Activated CD8-positive, alpha-beta memory T cell treated with anti-CD3 and anti-CD28 coated beads, Interleukin-2, amount 50 U/mL, for 48 hours (primary cell): Measurements from ENCODE around the gene FOCAD.

Experiments used
- DNase-seq: peaks from one replicate; pipeline ENCODE4 v3.0.0-alpha.2; 2020

The FOCAD gene

DNA sequence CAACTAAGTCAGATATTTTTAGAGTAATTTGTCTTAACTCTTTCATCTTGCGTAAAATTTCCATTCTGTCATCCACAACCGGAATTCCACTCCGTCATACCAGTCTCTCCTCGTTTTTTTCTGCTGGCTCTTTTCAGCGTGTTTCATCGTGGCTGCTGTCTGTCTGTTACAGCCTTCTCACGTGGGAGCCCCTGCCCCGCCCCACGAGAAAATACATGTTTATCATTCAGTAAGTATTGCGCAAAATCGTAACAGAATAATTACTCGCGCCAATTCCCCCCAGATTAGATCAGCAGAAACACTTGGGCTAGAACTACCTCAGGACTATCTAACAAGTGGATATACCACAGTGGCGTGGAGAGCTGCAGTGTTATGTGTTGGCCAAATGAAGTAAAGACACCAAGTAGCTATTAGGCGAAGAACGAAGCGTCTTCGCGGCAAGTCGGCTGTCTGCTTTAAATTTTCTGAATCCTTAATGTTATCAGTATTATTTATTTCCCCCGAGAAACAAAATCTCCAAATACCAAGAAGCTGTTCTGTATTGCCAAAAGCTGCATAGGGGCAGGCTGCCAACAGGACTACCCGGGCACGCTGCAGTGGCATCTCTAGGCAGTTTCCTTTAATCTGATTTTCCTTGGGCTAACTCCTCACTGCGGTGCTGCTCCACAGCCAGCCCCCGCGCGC is 566 bp upstream of the FOCAD start:
- peak; percentile 57 for DNase-seq

GRCh38 chr9:20684875-20685696 is 1.0 kb downstream of the FOCAD start:
- no peak for DNase-seq

GRCh38 chr9:20685769-20686168 is 1.7 kb downstream of the FOCAD start:
- no peak for DNase-seq

DNA sequence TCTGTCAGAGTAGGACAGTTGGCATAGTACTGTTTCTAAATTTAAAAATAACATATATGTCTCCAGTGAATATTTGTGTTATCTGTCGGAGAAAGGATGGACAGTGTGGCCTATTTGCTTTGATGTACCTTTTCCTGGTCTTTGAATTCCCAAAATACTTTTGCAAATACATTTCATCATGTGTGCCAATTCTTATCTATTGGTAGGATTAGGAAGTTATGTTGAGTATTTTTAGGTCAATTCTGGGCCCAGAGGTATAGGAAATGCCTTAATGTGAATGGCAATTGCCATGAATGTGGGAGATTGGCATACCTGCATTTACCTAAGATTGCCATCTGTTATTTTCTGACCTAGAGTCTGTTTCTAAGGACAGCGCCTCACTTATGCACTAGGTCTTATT is 5.8 kb downstream of the FOCAD start:
- DNase-seq = no peak

GRCh38 chr9:20692554-20692953 is 8.5 kb downstream of the FOCAD start:
- DNase-seq = no peak

GRCh38 chr9:20693068-20693467 is 9.0 kb downstream of the FOCAD start:
- no peak for DNase-seq

- DNase-seq = no peak
These were observed 10.2 kb downstream of the FOCAD start for GRCh38 chr9:20694248-20694647.

- no peak for DNase-seq
These were observed 13.1 kb downstream of the FOCAD start for GRCh38 chr9:20697021-20697719.

DNA sequence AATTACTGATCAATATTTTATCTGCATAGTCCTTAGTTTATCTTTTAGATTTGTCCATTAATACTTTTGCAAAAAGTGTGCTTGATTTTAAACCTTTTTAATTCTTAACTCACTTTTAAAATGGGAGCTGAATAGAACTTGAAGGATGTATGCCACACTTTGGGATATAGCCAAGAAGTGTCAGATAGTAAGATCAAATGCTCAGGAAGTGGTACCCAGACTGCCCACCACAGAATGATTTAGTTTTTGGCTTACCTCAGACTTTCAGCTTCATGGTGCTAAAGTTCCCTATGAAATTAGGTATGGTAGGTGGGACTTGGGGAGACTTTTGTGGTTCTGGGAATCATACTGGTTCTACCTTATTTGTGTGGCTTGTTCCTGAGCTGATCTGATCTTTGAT is 14.7 kb downstream of the FOCAD start:
- no peak for DNase-seq

DNA sequence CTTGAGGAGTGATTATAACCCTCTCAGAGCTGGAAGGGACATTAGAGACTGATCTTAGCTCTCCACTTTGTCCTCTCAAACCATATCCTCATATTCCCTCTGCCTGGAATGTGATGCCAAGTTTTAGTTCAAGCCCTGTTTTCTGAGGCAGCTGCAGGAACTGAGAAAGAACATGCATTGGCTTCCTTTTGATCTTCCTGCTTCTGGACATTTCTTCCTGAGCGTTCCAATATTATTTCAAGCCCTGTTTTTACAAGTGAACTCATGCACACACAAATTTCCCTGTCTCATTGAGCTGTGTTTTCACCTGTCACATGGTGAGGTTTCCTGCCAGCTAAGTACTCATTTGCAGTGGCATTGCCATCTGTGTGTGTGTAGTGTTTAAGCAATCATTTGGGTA is 17.0 kb downstream of the FOCAD start:
- no peak for DNase-seq

DNA sequence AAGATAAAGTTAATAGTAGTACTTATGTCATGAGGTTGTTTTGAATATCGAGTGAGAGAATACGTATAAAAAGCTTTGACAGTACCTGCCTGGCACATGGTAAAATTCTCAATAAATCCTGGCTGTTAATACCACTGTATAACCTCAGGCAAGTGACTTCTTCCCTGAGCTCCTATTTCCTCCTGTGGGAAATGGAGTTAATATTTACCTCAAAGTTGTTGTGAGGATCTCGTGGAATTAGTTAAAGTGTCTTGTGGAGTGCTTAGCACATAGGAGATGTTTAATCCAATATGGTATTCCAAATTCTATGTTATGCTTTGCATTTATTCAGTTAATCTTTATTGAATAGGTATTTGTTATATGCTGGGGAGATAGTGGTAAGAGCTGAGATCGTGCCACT is 18.5 kb downstream of the FOCAD start:
- no peak for DNase-seq

DNA sequence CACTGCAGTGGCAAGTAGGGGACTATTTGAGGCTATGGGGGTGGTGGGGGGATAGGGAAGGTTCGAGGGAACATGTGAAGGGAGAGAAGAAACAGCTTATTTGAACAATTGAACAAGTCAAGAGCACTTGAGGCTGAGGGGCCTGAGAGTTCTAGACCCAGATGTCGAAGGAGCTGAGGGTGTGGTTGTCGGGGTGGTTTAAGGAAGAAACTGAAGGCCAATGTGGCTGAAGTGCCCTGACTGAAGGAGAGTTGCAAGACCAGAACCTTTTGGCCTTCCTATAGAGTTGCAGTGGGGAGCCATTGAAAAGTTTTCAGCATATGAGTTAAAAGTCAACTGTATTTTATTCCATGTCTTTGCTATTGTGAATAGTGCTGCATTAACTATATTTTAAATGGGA is 19.1 kb downstream of the FOCAD start:
- DNase-seq = no peak

DNA sequence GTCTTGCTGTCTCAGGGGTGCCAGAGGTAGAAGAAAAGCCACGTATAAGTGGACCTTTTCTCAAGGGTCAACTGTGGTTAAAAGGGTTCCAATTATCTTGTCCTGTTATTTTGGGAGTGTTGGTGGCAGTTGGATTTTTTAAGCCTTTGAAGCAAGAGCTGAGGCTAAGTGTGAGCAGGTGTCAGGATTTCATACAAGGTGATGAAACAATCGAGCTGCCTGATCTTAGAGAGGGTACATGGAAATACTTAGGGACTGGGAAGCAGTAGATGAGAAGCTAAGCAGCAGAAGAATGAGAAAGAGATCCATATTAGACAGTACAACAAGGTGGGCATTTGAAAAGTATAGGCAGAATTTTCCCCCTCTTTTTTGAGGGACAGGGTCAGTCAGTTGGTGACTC is 23.6 kb downstream of the FOCAD start:
- DNase-seq = no peak

DNA sequence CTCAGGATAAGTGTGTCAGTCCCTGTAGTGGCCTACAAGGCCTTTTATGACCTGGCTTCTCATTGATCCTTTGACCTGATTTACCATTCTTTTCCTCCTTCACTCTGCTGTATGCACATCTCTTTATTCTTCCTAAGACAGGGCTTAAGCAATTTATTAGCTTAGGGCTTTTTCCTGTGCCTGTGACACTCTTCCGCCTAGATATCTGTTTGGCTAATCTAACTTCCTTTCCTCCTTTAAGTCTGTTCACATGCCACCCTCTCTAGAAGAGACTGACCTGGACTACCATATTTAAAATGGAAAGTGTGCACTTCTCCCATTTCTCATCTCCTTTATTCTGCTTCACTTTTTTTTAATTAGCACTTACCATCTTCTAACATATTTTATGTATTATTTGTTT is 29.1 kb downstream of the FOCAD start:
- DNase-seq = no peak

- no peak for DNase-seq
These were observed 30.7 kb downstream of the FOCAD start for GRCh38 chr9:20714442-20715415.

GRCh38 chr9:20722221-20722620 is 38.2 kb downstream of the FOCAD start:
- DNase-seq = no peak

GRCh38 chr9:20725675-20726074 is 41.6 kb downstream of the FOCAD start:
- DNase-seq = no peak

DNA sequence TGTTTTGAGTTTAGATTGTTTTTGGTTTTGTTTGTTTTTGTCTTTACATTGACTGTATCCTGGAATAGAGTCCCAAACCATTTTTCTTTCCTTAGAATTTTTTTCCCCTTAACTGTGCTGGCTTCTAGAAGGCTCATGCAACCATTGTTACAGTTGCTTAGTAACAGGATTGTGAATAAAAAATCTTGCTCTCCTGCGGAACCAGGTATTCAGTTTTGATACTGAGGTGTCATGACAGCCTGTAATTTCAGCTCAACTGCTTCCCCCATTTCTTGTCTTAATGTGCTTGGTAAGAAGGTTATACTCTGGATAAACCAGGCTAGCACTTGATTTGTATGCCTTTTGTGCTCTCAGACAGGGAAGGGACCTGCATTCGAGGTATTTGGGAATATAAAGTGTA is 42.1 kb downstream of the FOCAD start:
- no peak for DNase-seq

DNA sequence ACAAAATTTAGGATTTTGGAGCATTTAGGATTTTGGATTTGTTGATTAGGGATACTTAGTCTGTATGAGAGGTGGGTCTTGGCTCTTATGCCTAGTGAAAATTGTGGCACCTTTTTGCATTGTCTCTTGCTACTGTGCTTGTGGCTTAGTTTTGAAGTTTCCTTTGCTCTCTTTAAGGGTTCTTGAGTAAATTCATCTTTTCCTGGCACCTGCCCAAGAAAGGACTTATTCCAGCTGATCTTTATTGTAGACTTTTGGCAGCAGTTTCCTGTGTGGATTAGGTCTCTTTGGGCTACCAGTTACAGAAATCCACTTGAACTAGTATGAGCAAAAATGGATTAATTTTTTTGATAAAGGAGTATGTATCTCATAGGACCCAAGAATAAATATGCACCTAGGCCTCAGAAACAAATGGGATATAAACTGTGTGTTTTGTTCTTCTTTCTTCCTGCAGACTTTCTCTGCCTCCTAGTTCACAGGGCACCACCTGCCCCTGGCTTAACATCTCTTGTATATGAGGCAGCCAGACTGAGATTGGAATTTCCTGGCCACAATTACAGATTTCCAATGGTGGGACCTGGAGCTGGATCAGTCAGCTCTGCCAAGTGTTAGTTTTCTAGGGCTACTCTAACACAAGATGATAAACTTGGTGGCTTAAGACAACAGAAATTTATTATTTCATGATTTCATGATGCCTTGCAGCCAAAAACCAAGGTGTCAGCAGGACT is 44.6 kb downstream of the FOCAD start:
- DNase-seq = no peak

DNA sequence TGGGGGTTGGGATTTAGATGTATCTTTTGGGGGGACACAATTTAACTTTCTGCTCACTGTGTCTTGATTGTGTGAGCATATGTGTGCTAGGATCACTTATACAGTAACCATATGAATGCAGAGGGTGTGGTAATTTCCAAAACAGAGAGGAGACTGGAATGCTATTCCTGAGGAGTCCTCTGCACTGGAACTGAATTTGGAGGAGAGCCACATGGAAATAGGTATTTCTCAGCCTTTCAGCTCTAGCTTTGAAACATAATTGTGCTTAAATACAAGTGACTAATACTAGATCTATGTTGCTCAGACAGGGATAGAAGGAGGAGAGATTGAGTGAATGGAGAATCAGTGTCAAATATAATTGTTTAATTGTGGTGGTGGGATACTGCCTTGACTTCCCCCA is 45.5 kb downstream of the FOCAD start:
- DNase-seq = no peak

GRCh38 chr9:20732118-20732517 is 48.1 kb downstream of the FOCAD start:
- no peak for DNase-seq

- no peak for DNase-seq
These were observed 50.2 kb downstream of the FOCAD start for GRCh38 chr9:20734275-20734674.
